IPS-15b (cell line): ENCODE results near the gene LMX1B.
A peak's percentile ranks its signal among the peaks of the same experiment; 100 is the strongest.

Experiments used
- H3K27me3 ChIP-seq: one replicate; pipeline ENCODE4 v1.6.1; 2013; ENCODE audit warnings: low read length; ENCODE audit not compliant: control insufficient read depth, insufficient read depth
- H3K36me3 ChIP-seq: one replicate; pipeline ENCODE4 v1.6.1; 2013; ENCODE audit warnings: low read length; ENCODE audit not compliant: control insufficient read depth, insufficient read depth
- H3K4me1 ChIP-seq: one replicate; pipeline ENCODE4 v1.6.1; 2013; ENCODE audit warnings: mild to moderate bottlenecking, low read length; ENCODE audit not compliant: control insufficient read depth, insufficient read depth
- H3K4me3 ChIP-seq: one replicate; pipeline ENCODE4 v1.5.1; 2013; ENCODE audit warnings: low read depth, low read length
- H3K9ac ChIP-seq: one replicate; pipeline ENCODE4 v1.6.1; 2013; ENCODE audit warnings: low read depth, mild to moderate bottlenecking, low read length
- H3K9me3 ChIP-seq: one replicate; pipeline ENCODE4 v1.6.1; 2013; ENCODE audit warnings: mild to moderate bottlenecking, low read length; ENCODE audit not compliant: control insufficient read depth, insufficient read depth

The LMX1B gene

DNA sequence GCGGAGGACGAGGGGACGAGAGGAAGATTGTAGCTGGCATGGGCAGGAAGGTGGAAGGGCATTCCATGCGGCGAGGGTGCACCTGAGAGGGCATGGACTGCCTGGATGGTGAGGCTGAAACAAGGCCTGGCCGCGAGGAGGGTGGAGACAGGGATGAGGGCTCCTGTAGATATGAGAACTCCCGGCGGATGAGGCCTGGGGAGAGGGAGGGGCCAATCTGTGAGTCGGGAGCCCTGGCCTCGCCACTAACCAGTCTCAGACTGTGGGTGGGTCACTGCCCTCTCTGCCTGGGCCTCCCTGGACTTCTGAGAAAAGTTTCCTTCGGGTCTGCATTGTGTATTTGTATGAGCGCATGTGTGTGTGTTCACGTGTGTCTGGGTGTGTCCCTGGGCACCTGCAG is 55.4 kb downstream of the LMX1B start:
- Histone ChIP-seq H3K36me3 (no peaks in the 10 kb centered on the region), H3K4me3 (no peak overlapping the region), H3K4me1 (peaks cover 16% of the 10 kb centered on the region), H3K9ac (no peak overlapping the region), H3K27me3 (peaks cover 42% of the 10 kb centered on the region), H3K9me3 (no peaks in the 10 kb centered on the region)

- H3K27me3 ChIP-seq = peaks cover 50% of the 10 kb centered on the region
- no peak overlapping the region for H3K4me3 ChIP-seq
- H3K36me3 ChIP-seq = no peaks in the 10 kb centered on the region
- peaks cover 21% of the 10 kb centered on the region for H3K4me1 ChIP-seq
- H3K9me3 ChIP-seq = no peaks in the 10 kb centered on the region
- no peak overlapping the region for H3K9ac ChIP-seq
These were observed 56.5 kb downstream of the LMX1B start for GRCh38 chr9:126670270-126670669.

- H3K27me3 ChIP-seq = peaks cover 49% of the 10 kb centered on the region
- H3K4me1 ChIP-seq = peaks cover 20% of the 10 kb centered on the region
- H3K9me3 ChIP-seq = no peaks in the 10 kb centered on the region
- no peak overlapping the region for H3K9ac ChIP-seq
- no peaks in the 10 kb centered on the region for H3K36me3 ChIP-seq
- no peak overlapping the region for H3K4me3 ChIP-seq
These were observed 57.7 kb downstream of the LMX1B start for GRCh38 chr9:126671381-126671831.

DNA sequence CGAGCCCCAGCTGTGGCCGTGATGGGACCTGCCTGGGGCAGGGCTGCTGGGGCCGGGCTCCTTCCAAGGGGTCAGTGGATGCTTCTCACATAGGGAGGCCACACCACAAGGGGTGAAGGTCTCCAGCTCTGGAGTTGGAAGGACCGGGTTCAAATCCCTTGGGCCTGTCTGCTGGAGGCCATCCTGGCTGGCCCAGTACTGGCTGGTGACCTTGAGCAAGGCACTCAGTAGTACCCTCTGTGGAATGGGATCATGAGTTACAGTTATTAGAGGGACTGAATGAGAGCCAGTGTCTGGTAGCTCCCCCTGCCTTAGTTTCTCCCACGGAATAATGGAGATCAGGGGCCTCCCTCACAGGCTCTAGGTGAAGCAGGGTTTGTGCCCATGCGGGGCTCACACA is 58.3 kb downstream of the LMX1B start:
- H3K4me3 ChIP-seq = no peak overlapping the region
- peaks cover 22% of the 10 kb centered on the region for H3K4me1 ChIP-seq
- no peak overlapping the region for H3K9ac ChIP-seq
- H3K27me3 ChIP-seq = peaks cover 46% of the 10 kb centered on the region
- H3K9me3 ChIP-seq = no peaks in the 10 kb centered on the region
- no peaks in the 10 kb centered on the region for H3K36me3 ChIP-seq

DNA sequence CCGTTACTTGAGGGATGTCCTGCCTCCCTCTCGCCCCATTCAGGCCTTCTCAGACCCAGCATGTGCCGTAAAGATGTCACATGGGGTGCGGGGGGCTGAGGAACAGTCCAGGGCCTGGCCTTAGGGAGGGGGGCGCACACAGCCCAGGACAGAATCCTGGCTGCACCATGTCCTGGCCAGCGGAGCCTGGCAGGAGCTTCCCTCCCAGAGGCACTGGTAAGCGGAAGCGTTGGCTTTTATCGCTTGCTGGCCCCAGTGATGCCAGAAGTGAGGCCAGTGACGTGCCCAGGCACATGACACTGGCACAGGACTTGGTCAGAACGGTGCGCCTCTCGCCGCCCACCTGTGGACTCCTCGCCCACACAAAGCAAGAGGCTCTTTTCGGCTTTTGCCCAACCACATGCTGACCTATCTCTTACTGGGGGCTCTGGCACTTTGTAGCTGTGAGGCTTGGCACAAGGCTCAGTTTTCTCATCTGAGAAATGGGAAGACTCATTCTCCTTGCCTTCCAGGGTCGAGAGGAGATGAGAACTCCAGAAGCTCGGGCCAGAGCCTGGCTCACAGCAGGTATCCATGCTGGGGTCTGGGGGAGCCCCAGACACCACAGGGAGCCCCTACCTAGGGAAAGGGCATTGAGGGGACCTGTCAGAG is 59.0 kb downstream of the LMX1B start:
- Histone ChIP-seq H3K27me3 (peaks cover 44% of the 10 kb centered on the region), H3K9me3 (no peaks in the 10 kb centered on the region), H3K4me3 (no peak overlapping the region), H3K9ac (no peak overlapping the region), H3K4me1 (peaks cover 27% of the 10 kb centered on the region), H3K36me3 (no peaks in the 10 kb centered on the region)

- Histone ChIP-seq H3K9me3 (no peaks in the 10 kb centered on the region), H3K36me3 (no peaks in the 10 kb centered on the region), H3K9ac (no peak overlapping the region), H3K4me3 (peak overlapping the region; percentile 5), H3K4me1 (peaks cover 33% of the 10 kb centered on the region), H3K27me3 (peaks cover 50% of the 10 kb centered on the region)
These were observed 60.1 kb downstream of the LMX1B start for GRCh38 chr9:126673689-126674364.

GRCh38 chr9:126674365-126675146 is 60.8 kb downstream of the LMX1B start:
- Histone ChIP-seq H3K36me3 (no peaks in the 10 kb centered on the region), H3K4me1 (peaks cover 37% of the 10 kb centered on the region), H3K9me3 (no peaks in the 10 kb centered on the region), H3K4me3 (no peak overlapping the region), H3K27me3 (peaks cover 57% of the 10 kb centered on the region), H3K9ac (no peak overlapping the region)

DNA sequence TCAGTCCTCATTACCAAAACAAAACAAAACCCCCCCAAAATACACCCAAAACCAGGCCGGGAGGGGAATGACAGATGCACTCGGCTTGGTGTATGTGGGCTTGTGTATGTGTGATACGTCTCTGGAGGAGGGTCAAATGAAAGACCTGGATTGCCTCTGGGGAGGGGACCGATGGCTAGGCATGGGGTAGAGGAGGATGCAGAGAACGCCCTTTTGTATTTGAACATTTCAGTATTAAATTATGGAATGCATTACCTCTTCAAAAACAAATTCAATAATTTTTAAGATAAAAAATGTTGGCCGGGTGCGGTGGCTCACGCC is 61.4 kb downstream of the LMX1B start:
- Histone ChIP-seq H3K9ac (no peak overlapping the region), H3K4me3 (no peak overlapping the region), H3K36me3 (no peaks in the 10 kb centered on the region), H3K4me1 (peaks cover 37% of the 10 kb centered on the region), H3K9me3 (no peaks in the 10 kb centered on the region), H3K27me3 (peaks cover 63% of the 10 kb centered on the region)

GRCh38 chr9:126676102-126676684 is 62.5 kb downstream of the LMX1B start:
- no peaks in the 10 kb centered on the region for H3K9me3 ChIP-seq
- no peaks in the 10 kb centered on the region for H3K36me3 ChIP-seq
- no peak overlapping the region for H3K9ac ChIP-seq
- H3K4me3 ChIP-seq = peak overlapping the region; percentile 35
- H3K4me1 ChIP-seq = peaks cover 37% of the 10 kb centered on the region
- peaks cover 71% of the 10 kb centered on the region for H3K27me3 ChIP-seq

GRCh38 chr9:126676685-126677143 is 63.0 kb downstream of the LMX1B start:
- peaks cover 37% of the 10 kb centered on the region for H3K4me1 ChIP-seq
- H3K9ac ChIP-seq = no peak overlapping the region
- H3K9me3 ChIP-seq = no peaks in the 10 kb centered on the region
- no peaks in the 10 kb centered on the region for H3K36me3 ChIP-seq
- peaks cover 74% of the 10 kb centered on the region for H3K27me3 ChIP-seq
- peak overlapping the region; percentile 40 for H3K4me3 ChIP-seq

DNA sequence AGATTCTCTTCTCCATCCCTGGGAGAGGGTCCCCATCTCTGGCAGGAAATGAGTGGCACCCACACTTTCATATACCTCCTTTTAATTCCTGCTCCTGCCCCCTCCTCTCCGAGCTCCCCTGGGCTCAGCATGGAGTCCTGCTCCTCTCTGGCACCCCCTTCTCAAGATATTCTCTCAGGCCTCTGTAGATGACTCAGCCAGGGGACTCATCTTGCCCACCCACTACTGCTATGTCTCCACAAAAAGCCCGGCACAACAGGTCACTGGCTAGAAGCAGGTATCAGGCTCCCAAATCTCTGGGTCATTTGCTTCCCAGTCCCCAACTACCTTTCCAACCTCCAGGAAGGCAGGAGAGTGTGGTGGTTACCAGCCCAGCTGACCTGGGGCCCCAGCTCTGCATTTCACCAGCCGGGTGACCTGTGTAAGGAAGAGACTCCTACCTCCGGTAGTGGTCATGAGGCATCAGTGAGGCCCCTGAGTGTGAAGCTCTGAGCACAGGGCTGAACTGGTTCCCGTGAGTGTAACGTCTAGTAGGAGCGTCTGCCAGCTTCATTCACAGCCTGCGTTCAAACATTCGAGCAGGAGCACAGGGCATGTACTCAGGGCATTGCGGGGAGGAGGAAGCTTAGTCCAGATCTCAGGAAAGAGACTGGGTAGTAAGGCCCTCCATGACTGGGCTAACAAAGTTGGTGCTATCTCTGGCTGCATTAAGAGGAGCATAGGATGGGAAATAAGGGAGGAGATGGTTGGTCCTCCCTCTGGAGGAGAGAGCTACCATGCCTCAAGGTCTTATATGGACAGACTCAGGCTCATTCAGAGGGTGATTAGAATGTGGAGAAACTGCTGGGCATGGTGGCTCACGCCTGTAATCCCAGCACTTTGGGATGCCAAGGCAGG is 63.7 kb downstream of the LMX1B start:
- H3K27me3 ChIP-seq = peaks cover 80% of the 10 kb centered on the region
- peak overlapping the region; percentile 40 for H3K4me3 ChIP-seq
- no peak overlapping the region for H3K9ac ChIP-seq
- no peaks in the 10 kb centered on the region for H3K9me3 ChIP-seq
- H3K4me1 ChIP-seq = peaks cover 37% of the 10 kb centered on the region
- H3K36me3 ChIP-seq = no peaks in the 10 kb centered on the region
